Activated CD4-positive, alpha-beta T cell treated with anti-CD3 and anti-CD28 coated beads for 36 hours (primary cell): ENCODE data around the gene DOK7. TPM values are rescaled to one million over a fixed set of nuclear protein-coding genes. Genes with fewer than 3 reads are reported as not detected.
"Not testable (repeated sequence)": the region's sequence is repeated elsewhere in the genome, so short reads cannot be mapped to it uniquely, and the experiment has no call there.

Source experiments
- ATAC-seq: fragments of 200-7000 bp; cut with Tn5 transposase; one replicate; pipeline ENCODE4 v1.10.0; 2021; ENCODE audit warnings: mild to moderate bottlenecking, moderate library complexity
- CTCF ChIA-PET: fragments of 350-600 bp; sonication (Branson Sonifier 250); formaldehyde crosslinking; loops from one replicate; lab custom pipeline; 2021; ENCODE audit warnings: antibody characterized with exemption; lab: Charles Lee
- POLR2A ChIA-PET: fragments of 350-600 bp; sonication (Branson Sonifier 250); formaldehyde crosslinking; loops from one replicate; lab custom pipeline; 2021; ENCODE audit warnings: antibody characterized with exemption, inconsistent platforms; lab: Charles Lee
- DNase-seq: peaks from one replicate; pipeline ENCODE4 v3.0.0-alpha.2; 2020
- H3K27ac Mint-ChIP-seq: one replicate; pipeline ENCODE4 v1.8.0; 2021; ENCODE audit warnings: mixed read lengths
- H3K27me3 Mint-ChIP-seq: one replicate; pipeline ENCODE4 v1.8.0; 2021; ENCODE audit warnings: mixed read lengths
- H3K36me3 Mint-ChIP-seq: one replicate; pipeline ENCODE4 v1.8.0; 2021; ENCODE audit warnings: low read depth, mixed read lengths
- H3K4me1 Mint-ChIP-seq: one replicate; pipeline ENCODE4 v1.8.0; 2021; ENCODE audit warnings: mixed read lengths
- H3K4me3 Mint-ChIP-seq: one replicate; pipeline ENCODE4 v1.8.0; 2021; ENCODE audit warnings: mild to moderate bottlenecking, moderate library complexity, mixed read lengths
- H3K9me3 Mint-ChIP-seq: one replicate; pipeline ENCODE4 v1.8.0; 2021; ENCODE audit warnings: low read depth, mixed read lengths
- intact Hi-C, 2 experiments: fragments of 100-400 bp; cut with DNase I in 1 of 2; cut with micrococcal nuclease in 1 of 2; formaldehyde crosslinking; loops; one replicate each; pipeline versions ENCODE4 v1.14.2 to v1.15.1; 2022 to 2024; cut with DNase I, micrococcal nuclease
- total RNA-seq, 2 experiments: library from RNA; stranded (reverse); gene quantifications; one replicate each; pipeline ENCODE4 v1.2.3, GENCODE V29; 2021

DOK7 gene
- total RNA-seq, 2 experiments from 2014 or later, result not detected

DNA sequence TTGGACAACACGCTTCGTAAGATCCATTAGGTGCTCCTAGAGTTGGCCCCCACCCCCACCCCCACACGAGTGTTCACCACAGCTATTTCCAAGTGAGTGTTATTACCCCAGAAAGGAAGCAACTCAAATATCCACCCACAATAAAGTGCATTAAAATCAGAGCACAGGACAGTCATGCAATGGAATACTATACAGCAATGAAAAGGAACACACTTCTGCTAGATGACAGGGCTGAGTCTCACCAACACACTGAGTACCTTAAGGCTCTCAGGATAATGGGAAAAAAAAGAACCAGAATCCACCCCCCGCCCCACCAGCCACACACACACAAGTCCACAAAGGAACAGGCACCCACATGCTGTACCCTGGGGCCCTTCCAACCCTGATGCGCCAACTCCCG is 48.1 kb downstream of the DOK7 start:
- no peaks in the 10 kb centered on the region for H3K4me1 Mint-ChIP-seq
- ATAC-seq (no peak), DNase-seq (no peak)
- ChIA-PET POLR2A (no interaction called here), CTCF (no interaction called here)
- intact Hi-C loops, result no loop called here
- H3K9me3 Mint-ChIP-seq, result no peaks in the 10 kb centered on the region
- no peak overlapping the region for H3K27ac Mint-ChIP-seq
- H3K27me3 Mint-ChIP-seq, result no peaks in the 10 kb centered on the region
- H3K4me3 Mint-ChIP-seq, result no peak overlapping the region
- peaks cover 57% of the 10 kb centered on the region for H3K36me3 Mint-ChIP-seq

DNA sequence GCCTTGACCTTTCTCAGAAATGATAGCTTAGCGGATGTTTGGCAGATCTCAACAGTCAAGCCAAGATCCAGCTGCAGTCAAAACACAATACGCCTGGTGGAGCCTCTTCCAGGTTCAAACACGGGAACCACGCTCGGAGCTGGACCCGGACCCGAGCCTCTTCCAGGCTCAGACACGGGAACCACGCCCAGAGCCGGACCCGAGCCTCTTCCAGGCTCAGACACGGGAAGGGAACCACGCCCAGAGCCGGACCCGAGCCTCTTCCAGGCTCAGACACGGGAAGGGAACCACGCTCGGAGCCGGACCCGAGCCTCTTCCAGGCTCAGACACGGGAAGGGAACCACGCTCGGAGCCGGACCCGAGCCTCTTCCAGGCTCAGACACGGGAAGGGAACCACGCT is 48.5 kb downstream of the DOK7 start:
- H3K36me3 Mint-ChIP-seq, result peaks cover 57% of the 10 kb centered on the region
- H3K27ac Mint-ChIP-seq, H3K4me1 Mint-ChIP-seq, intact Hi-C loops, DNase-seq, ATAC-seq, CTCF ChIA-PET, H3K4me3 Mint-ChIP-seq, H3K27me3 Mint-ChIP-seq, POLR2A ChIA-PET, H3K9me3 Mint-ChIP-seq: not testable (repeated sequence)

GRCh38 chr4:3512279-3512678 is 49.2 kb downstream of the DOK7 start:
- H3K4me3 Mint-ChIP-seq, result no peak overlapping the region
- POLR2A ChIA-PET, result no interaction called here
- H3K36me3 Mint-ChIP-seq, result peaks cover 58% of the 10 kb centered on the region
- intact Hi-C loops, result no loop called here
- ATAC-seq, result no peak
- no peak for DNase-seq
- no peaks in the 10 kb centered on the region for H3K27me3 Mint-ChIP-seq
- no peaks in the 10 kb centered on the region for H3K4me1 Mint-ChIP-seq
- CTCF ChIA-PET, result no interaction called here
- no peak overlapping the region for H3K27ac Mint-ChIP-seq
- no peaks in the 10 kb centered on the region for H3K9me3 Mint-ChIP-seq

DNA sequence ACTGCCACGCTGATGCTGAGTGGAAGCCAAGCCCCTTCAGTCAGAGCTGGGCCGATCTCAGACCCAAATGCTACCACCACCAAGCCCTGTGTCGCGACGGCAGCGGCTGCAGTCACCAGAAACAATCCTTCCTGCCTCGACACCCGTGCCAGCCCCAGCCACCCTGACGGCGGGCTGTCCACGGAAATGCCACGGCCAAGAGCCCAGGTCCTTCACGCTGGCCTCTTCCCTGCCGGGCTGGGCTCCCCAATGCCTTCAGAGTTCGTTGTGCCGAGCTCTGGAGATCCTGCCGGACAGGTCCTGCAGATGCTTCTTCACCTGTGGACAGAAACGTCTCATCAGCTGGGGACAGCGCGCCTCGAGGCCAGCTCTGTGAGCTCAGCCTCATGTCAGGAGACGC is 49.6 kb downstream of the DOK7 start:
- H3K27ac Mint-ChIP-seq, result no peak overlapping the region
- intact Hi-C loops, result no loop called here
- H3K4me3 Mint-ChIP-seq, result no peak overlapping the region
- no peaks in the 10 kb centered on the region for H3K27me3 Mint-ChIP-seq
- POLR2A ChIA-PET, result no interaction called here
- ATAC-seq (no peak), DNase-seq (no peak)
- no peaks in the 10 kb centered on the region for H3K4me1 Mint-ChIP-seq
- H3K9me3 Mint-ChIP-seq, result no peaks in the 10 kb centered on the region
- CTCF ChIA-PET, result interaction anchor here (1.2 kb wide), 1 partner anchor 10 kb away, joined by 6 read pairs; no protein-coding TSS in a partner anchor
- peaks cover 57% of the 10 kb centered on the region for H3K36me3 Mint-ChIP-seq

DNA sequence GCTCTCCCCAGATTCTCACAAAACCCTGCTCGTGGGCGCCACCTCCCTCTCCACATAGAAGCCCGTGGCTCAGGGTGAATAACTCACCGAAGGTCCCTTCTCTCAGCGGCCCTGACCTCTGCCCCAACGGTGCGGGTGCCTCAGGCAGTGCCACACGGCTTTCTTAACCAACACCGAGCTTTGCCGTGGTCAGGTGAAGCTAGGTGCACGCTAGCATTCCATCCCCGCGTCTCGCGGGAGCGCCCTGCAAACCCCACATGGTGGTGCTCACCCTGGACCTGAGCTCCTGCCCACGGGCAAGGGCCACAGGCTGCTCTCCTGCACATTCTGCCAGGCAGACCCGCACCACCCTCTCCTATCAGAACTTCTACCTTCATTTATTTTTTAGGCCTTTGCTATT is 50.7 kb downstream of the DOK7 start:
- Mint-ChIP-seq H3K36me3 (peaks cover 50% of the 10 kb centered on the region), H3K4me1 (no peaks in the 10 kb centered on the region), H3K27ac (no peak overlapping the region), H3K9me3 (no peaks in the 10 kb centered on the region), H3K4me3 (no peak overlapping the region), H3K27me3 (no peaks in the 10 kb centered on the region)
- CTCF ChIA-PET, result interaction anchor here (1.2 kb wide), 1 partner anchor 11 kb away, joined by 6 read pairs; no protein-coding TSS in a partner anchor
- intact Hi-C loops, result no loop called here
- no peak for DNase-seq
- ATAC-seq, result no peak
- POLR2A ChIA-PET, result interaction anchor here (0.5 kb wide), 1 partner anchor 9 kb away, joined by 3 read pairs; no protein-coding TSS in a partner anchor

GRCh38 chr4:3514221-3514780 is 51.2 kb downstream of the DOK7 start:
- Mint-ChIP-seq H3K27me3 (no peaks in the 10 kb centered on the region), H3K36me3 (peaks cover 48% of the 10 kb centered on the region), H3K4me1 (no peaks in the 10 kb centered on the region), H3K9me3 (no peaks in the 10 kb centered on the region), H3K4me3 (no peak overlapping the region), H3K27ac (no peak overlapping the region)
- intact Hi-C loops, result no loop called here
- DNase-seq (no peak), ATAC-seq (no peak)
- POLR2A ChIA-PET, result interaction anchor here (0.5 kb wide), 1 partner anchor 9 kb away, joined by 3 read pairs; no protein-coding TSS in a partner anchor
- CTCF ChIA-PET, result interaction anchor here (1.2 kb wide), 1 partner anchor 11 kb away, joined by 6 read pairs; no protein-coding TSS in a partner anchor

GRCh38 chr4:3514806-3515501 is 51.8 kb downstream of the DOK7 start:
- intact Hi-C loops, result no loop called here
- POLR2A ChIA-PET, result no interaction called here
- CTCF ChIA-PET, result no interaction called here
- Mint-ChIP-seq H3K27me3 (no peaks in the 10 kb centered on the region), H3K36me3 (peaks cover 50% of the 10 kb centered on the region), H3K27ac (no peak overlapping the region), H3K4me3 (no peak overlapping the region), H3K9me3 (no peaks in the 10 kb centered on the region), H3K4me1 (no peaks in the 10 kb centered on the region)
- DNase-seq (no peak), ATAC-seq (no peak)

GRCh38 chr4:3515646-3516045 is 52.5 kb downstream of the DOK7 start:
- ChIA-PET CTCF (no interaction called here), POLR2A (no interaction called here)
- Mint-ChIP-seq H3K9me3 (no peaks in the 10 kb centered on the region), H3K4me1 (no peaks in the 10 kb centered on the region), H3K27me3 (no peaks in the 10 kb centered on the region), H3K27ac (no peak overlapping the region), H3K4me3 (no peak overlapping the region), H3K36me3 (peaks cover 50% of the 10 kb centered on the region)
- intact Hi-C loops, result no loop called here
- DNase-seq, result no peak
- no peak for ATAC-seq

DNA sequence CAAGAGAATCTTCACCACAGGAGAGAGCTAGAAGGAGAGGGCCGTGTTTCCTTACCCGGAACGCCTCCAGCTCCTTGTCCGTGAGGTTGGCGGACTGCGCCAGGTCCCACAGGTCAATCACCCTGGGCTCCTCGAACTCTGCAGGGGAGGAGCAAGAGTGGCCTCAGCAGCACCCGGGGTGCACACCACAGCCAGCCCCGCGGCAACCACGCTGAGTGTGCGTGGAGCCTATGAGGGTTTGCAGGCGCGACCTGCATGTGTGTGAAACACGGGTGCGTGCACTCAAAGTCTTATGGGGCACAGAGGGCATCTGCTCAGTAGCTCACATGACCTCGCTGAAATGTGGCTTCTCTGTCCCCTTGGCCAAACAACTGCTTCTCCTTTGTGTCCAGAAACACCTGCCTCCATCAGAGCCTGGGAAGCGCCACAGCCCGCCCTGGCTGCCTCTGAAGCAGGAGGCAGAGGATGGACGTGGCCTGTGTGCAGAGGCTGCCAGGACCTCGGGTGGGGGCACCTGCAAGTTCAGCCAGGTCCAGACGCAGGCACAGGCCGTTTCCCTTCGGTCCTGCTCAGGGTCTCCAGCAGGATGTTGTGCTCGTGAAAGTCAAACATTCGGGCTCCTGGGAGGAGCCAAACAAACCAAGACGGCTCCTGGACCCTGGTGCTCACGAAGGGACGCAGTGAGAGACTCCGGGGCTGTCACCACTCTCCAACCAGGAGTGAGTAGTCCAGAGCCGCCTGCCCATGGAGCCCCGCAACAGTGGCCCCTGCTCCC is 53.1 kb downstream of the DOK7 start:
- H3K27ac Mint-ChIP-seq, result no peak overlapping the region
- DNase-seq, result no peak
- no peak overlapping the region for H3K4me3 Mint-ChIP-seq
- no peaks in the 10 kb centered on the region for H3K9me3 Mint-ChIP-seq
- H3K27me3 Mint-ChIP-seq, result no peaks in the 10 kb centered on the region
- no peak for ATAC-seq
- no peaks in the 10 kb centered on the region for H3K4me1 Mint-ChIP-seq
- intact Hi-C loops, result no loop called here
- peaks cover 45% of the 10 kb centered on the region for H3K36me3 Mint-ChIP-seq
- CTCF ChIA-PET, result no interaction called here
- POLR2A ChIA-PET, result no interaction called here

DNA sequence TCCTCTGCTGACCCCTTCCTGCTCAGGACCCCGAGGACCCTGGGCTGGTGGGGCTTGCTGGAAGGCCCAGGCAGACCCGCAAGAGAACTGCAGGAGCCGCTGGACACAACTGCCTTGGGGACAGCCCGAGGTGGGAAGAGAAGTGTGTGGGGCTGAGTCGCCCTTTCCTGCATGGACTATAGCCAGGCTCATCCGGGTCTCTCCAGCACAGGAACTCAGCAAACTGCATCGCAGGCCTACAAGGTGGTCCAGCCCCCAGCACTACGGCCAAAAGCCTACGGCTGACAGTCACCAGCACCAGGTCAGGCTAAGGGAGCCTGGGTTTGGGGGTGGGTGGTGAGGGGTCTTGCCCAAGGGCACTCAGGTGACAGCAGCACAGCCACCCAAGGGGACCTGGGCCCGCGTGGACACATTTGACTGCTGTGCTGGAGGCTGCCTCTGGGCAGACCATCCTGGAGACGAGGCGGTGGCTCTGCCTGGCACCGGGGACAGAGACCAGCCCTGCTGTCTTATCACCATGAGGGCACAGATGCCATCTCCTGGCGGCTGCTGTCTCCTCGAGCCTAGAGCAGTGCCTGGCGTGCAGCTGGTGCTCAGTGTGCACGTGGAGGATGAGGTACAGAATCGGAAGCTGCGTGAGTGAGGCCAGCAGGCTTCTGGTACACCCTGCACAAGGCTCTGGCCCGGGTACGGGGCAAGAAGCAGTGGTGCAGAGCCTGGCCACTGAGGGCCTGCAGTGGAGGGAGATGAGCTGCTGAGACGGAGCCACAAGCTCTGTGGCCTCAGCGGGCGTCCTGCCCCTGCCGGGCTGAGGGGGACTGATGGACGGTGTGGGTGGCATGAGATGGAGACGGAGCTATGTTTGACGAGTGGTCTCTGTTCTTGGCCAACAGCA is 54.0 kb downstream of the DOK7 start:
- no peaks in the 10 kb centered on the region for H3K27me3 Mint-ChIP-seq
- H3K27ac Mint-ChIP-seq, result peak overlapping the region; percentile 19
- H3K4me3 Mint-ChIP-seq, result no peak overlapping the region
- no peak for DNase-seq
- H3K9me3 Mint-ChIP-seq, result no peaks in the 10 kb centered on the region
- ChIA-PET CTCF (interaction anchor here (0.7 kb wide), 1 partner anchor 363 kb away, joined by 3 read pairs; no protein-coding TSS in a partner anchor), POLR2A (no interaction called here)
- H3K36me3 Mint-ChIP-seq, result peaks cover 42% of the 10 kb centered on the region
- no peak for ATAC-seq
- no peaks in the 10 kb centered on the region for H3K4me1 Mint-ChIP-seq
- intact Hi-C loops, result no loop called here
